Endothelial cell of umbilical vein (primary cell): ENCODE measurements around the gene SH3BP4. TPM values are rescaled to one million over a fixed set of nuclear protein-coding genes. Genes with fewer than 3 reads are reported as not detected.

ENCODE experiments used
- BruUV-seq: library from RNA; stranded (reverse); fragments of 400-500 nt; replicated peaks from 2 replicates; lab custom pipeline; 2021; lab: Mats Ljungman, UMichigan
- CTCF ChIA-PET: fragments of 300-600, 350-600 bp; sonication (Branson Sonifier 250); formaldehyde crosslinking; loops from one replicate; lab custom pipeline; 2021; ENCODE audit warnings: antibody characterized with exemption, inconsistent platforms; lab: Charles Lee
- POLR2A ChIA-PET: fragments of 300-600, 350-600 bp; sonication (Branson Sonifier 250); formaldehyde crosslinking; loops from one replicate; lab custom pipeline; 2021; ENCODE audit warnings: antibody characterized with exemption, inconsistent platforms; lab: Charles Lee
- DNase-seq: peaks from one replicate; pipeline ENCODE4 v3.0.0-alpha.2; 2011; ENCODE audit warnings: low read depth, low spot score
- FAIRE-seq: peaks from 2 replicates; lab custom pipeline; 2011; peaks lifted over from hg19 to GRCh38; lab: Jason Lieb, UNC
- H2AFZ ChIP-seq: 2 replicates; pipeline ENCODE4 v1.6.0; 2012; ENCODE audit warnings: low read depth, low read length, control low read depth, inconsistent platforms
- H3K27ac ChIP-seq: 2 replicates; pipeline ENCODE4 v1.5.1; 2011; ENCODE audit warnings: low read depth, mild to moderate bottlenecking, control low read depth, low read length, moderate library complexity; ENCODE audit not compliant: insufficient read depth
- H3K27me3 ChIP-seq, 2 experiments: 2 replicates each; pipeline versions ENCODE4 v1.6.0 to v1.6.1; 2011; ENCODE audit warnings: low read length in 2 of 2, mixed read lengths in 1 of 2; ENCODE audit not compliant: control insufficient read depth in 2 of 2, insufficient read depth in 2 of 2
- H3K36me3 ChIP-seq, 2 experiments: 2 replicates in 1 of 2; 3 replicates in 1 of 2; pipeline ENCODE4 v1.5.1; 2011; ENCODE audit warnings: low read length in 2 of 2, mild to moderate bottlenecking in 1 of 2, moderate library complexity in 1 of 2; ENCODE audit not compliant: control insufficient read depth in 2 of 2, insufficient read depth in 2 of 2; ENCODE audit errors: extremely low read depth in 1 of 2
- H3K4me1 ChIP-seq: 3 replicates; pipeline ENCODE4 v1.5.1; 2011; ENCODE audit warnings: mild to moderate bottlenecking, low read length; ENCODE audit not compliant: control insufficient read depth, insufficient read depth; ENCODE audit errors: extremely low read depth
- H3K4me2 ChIP-seq: 2 replicates; pipeline ENCODE4 v1.6.1; 2011; ENCODE audit warnings: low read length, control low read depth, mixed read lengths; ENCODE audit not compliant: insufficient read depth
- H3K4me3 ChIP-seq, 3 experiments: fragments of 200-600 bp in 1 of 3; sonication (generic), shearing (Covaris generic) in 1 of 3; replicated peaks in 1 of 3; 2 replicates each; pipeline ENCODE4 v1.5.1; 2011 to 2016; ENCODE audit warnings: control low read depth in 3 of 3, low read length in 3 of 3, mild to moderate bottlenecking in 2 of 3, inconsistent platforms in 1 of 3, low read depth in 1 of 3, moderate library complexity in 1 of 3; ENCODE audit not compliant: insufficient read depth in 1 of 3
- H3K79me2 ChIP-seq: 2 replicates; pipeline ENCODE4 v1.6.0; 2012; ENCODE audit warnings: low read length, inconsistent platforms; ENCODE audit not compliant: control insufficient read depth, insufficient read depth
- H3K9ac ChIP-seq: replicated peaks from 2 replicates; pipeline ENCODE3; 2011; ENCODE audit warnings: low read length, control low read depth; ENCODE audit not compliant: insufficient read depth; ENCODE audit errors: extremely low read depth
- H3K9me1 ChIP-seq: replicated peaks from 3 replicates; pipeline ENCODE4 v1.6.0; 2011; ENCODE audit warnings: mild to moderate bottlenecking, low read length; ENCODE audit not compliant: control insufficient read depth, insufficient read depth; ENCODE audit errors: extremely low read depth
- H3K9me3 ChIP-seq: replicated peaks from 2 replicates; pipeline ENCODE4 v1.5.1; 2012; ENCODE audit warnings: low read length, inconsistent platforms; ENCODE audit not compliant: control insufficient read depth, insufficient read depth
- H4K20me1 ChIP-seq: replicated peaks from 2 replicates; pipeline ENCODE3; 2011; ENCODE audit warnings: mild to moderate bottlenecking, low read length; ENCODE audit not compliant: control insufficient read depth, insufficient read depth; ENCODE audit errors: extremely low read depth
- CTCF ChIP-seq, 2 donors: IDR thresholded peaks; 1 replicate in 1 of 2; 2 replicates in 1 of 2; pipeline ENCODE4 v1.5.1; 2011; ENCODE audit warnings: low read length in 2 of 2, mild to moderate bottlenecking in 2 of 2, moderate library complexity in 2 of 2, control low read depth in 1 of 2, inconsistent platforms in 1 of 2, low read depth in 1 of 2; ENCODE audit not compliant: insufficient read depth in 1 of 2; ENCODE audit errors: extremely low read depth in 1 of 2
- EZH2 ChIP-seq: IDR thresholded peaks from 2 replicates; pipeline ENCODE4 v1.6.1; 2012; ENCODE audit warnings: borderline replicate concordance, low read depth, mild to moderate bottlenecking, moderate library complexity, low read length, inconsistent platforms; ENCODE audit not compliant: severe bottlenecking
- FOS ChIP-seq: IDR thresholded peaks from 2 replicates; pipeline ENCODE4 v1.6.1; 2011; ENCODE audit warnings: mild to moderate bottlenecking, low read length, moderate library complexity, borderline replicate concordance; ENCODE audit not compliant: insufficient read depth
- GATA2 ChIP-seq: IDR thresholded peaks from 2 replicates; pipeline ENCODE4 v1.7.0; 2011; ENCODE audit warnings: low read depth, mild to moderate bottlenecking, moderate library complexity, mixed read lengths, low read length; ENCODE audit not compliant: insufficient read length, insufficient read depth
- JUN ChIP-seq: IDR thresholded peaks from 2 replicates; pipeline ENCODE4 v1.6.1; 2011; ENCODE audit warnings: borderline replicate concordance, low read depth; ENCODE audit not compliant: insufficient read length, insufficient read depth
- MAX ChIP-seq: IDR thresholded peaks from 2 replicates; pipeline ENCODE4 v1.6.1; 2011; ENCODE audit not compliant: insufficient read depth, insufficient read length
- MYC ChIP-seq: IDR thresholded peaks from one replicate; pipeline ENCODE4 v1.6.1; 2011; ENCODE audit warnings: mild to moderate bottlenecking, low read depth, low read length
- POLR2A ChIP-seq: IDR thresholded peaks from 2 replicates; pipeline ENCODE4 v1.6.1; 2012; ENCODE audit warnings: low read depth, mild to moderate bottlenecking, control low read depth, low read length
- POLR2AphosphoS5 ChIP-seq: IDR thresholded peaks from 2 replicates; pipeline ENCODE4 v1.6.1; 2012; ENCODE audit warnings: low read depth, mild to moderate bottlenecking, control low read depth, low read length, moderate library complexity; ENCODE audit not compliant: insufficient read depth
- dilution Hi-C: fragments of 300-500 bp; cut with MboI; formaldehyde crosslinking; loops from one replicate; pipeline ENCODE4 v1.15.0; 2019; ENCODE audit warnings: low sequenced_read_pairs; ENCODE audit not compliant: extremely low pct_ligation_motif_present
- intact Hi-C: fragments of 100-400 bp; cut with micrococcal nuclease; formaldehyde crosslinking; loops from one replicate; pipeline ENCODE4 v1.10.0; 2022
- polyA plus RNA-seq, 4 experiments: library from polyadenylated mRNA; depleted of rRNA in 3 of 4; stranded (reverse) in 3 of 4; unstranded in 1 of 4; fragments of >200 nt; gene quantifications; 2 replicates each; pipeline versions ENCODE4 v1.2.1 to v1.2.3, GENCODE V29; 2011 to 2012; ENCODE audit warnings: missing spikeins in 1 of 4
- total RNA-seq: library from RNA; stranded (reverse); gene quantifications from 2 replicates; pipeline ENCODE4 v1.2.3, GENCODE V29; 2021

The SH3BP4 gene
- total and polyA plus RNA-seq, 2 donors (not counting 3 experiments of a cell fraction or from before 2014, with no cell fraction given) = 85.2 to 100.0 TPM

- H3K4me2 ChIP-seq = no peak overlapping the region
- no peaks in the 10 kb centered on the region for H3K9me3 ChIP-seq
- no peaks in the 10 kb centered on the region for H3K27me3 ChIP-seq
- no peak overlapping the region for H3K4me3 ChIP-seq
- POLR2A ChIA-PET = interaction anchor here (0.6 kb wide), 1 partner anchor 17 kb away, joined by 4 read pairs; no protein-coding TSS in a partner anchor
- intact Hi-C loops (loop anchor here (5.0 kb wide), 1 partner anchor 52 kb away; no protein-coding TSS in a partner anchor), dilution Hi-C loops (no loop called here)
- CTCF ChIA-PET = interaction anchor here (1.0 to 1.6 kb wide), 3 partner anchors 9 to 118 kb away, joined by 5 read pairs; no protein-coding TSS in a partner anchor
- H2AFZ ChIP-seq = no peak overlapping the region
- DNase-seq = no peak
- peaks cover 87% of the 10 kb centered on the region for H3K79me2 ChIP-seq
- FAIRE-seq = peak; percentile 54
- H3K36me3 ChIP-seq = peaks cover 13 to 26% of the 10 kb centered on the region in 2 experiments
- no peak overlapping the region for H3K9ac ChIP-seq
- peaks cover 45% of the 10 kb centered on the region for H3K4me1 ChIP-seq
- H4K20me1 ChIP-seq = no peaks in the 10 kb centered on the region
- TF ChIP-seq FOS = no peak
- no peak for TF ChIP-seq JUN
- no peak for TF ChIP-seq EZH2
- no peak for TF ChIP-seq MYC
- TF ChIP-seq MAX = no peak
- TF ChIP-seq CTCF (IDR thresholded peaks at IDR 0.05; ENCODE audit: extremely low read depth in 1 of 2, insufficient read depth in 1 of 2, low read depth in 1 of 2, low read length in 2 of 2) = no peak
- no peak for TF ChIP-seq POLR2A
- TF ChIP-seq GATA2 = no peak
- no peak for TF ChIP-seq POLR2AphosphoS5
- no TSS peak for BruUV-seq
- H3K27ac ChIP-seq = no peak overlapping the region
- no peaks in the 10 kb centered on the region for H3K9me1 ChIP-seq
Observed at GRCh38 chr2:234999740-235000425, 48.1 kb downstream of the SH3BP4 start.
